HUES64 (cell line): Measurements from ENCODE around the gene PDZD2.
A peak's percentile ranks its signal among the peaks of the same experiment; 100 is the strongest.

Experiments
- H3K27ac ChIP-seq: 2 replicates; pipeline ENCODE4 v1.7.0; 2013; ENCODE audit warnings: low read depth, low read length, inconsistent platforms
- H3K27me3 ChIP-seq: 2 replicates; pipeline ENCODE4 v1.6.1; 2013; ENCODE audit warnings: mild to moderate bottlenecking, low read length; ENCODE audit not compliant: insufficient read depth
- H3K36me3 ChIP-seq: 2 replicates; pipeline ENCODE4 v1.6.1; 2013; ENCODE audit warnings: mild to moderate bottlenecking, low read length; ENCODE audit not compliant: insufficient read depth
- H3K4me1 ChIP-seq: 2 replicates; pipeline ENCODE4 v1.6.1; 2013; ENCODE audit warnings: mild to moderate bottlenecking, low read length, moderate library complexity; ENCODE audit not compliant: insufficient read depth
- H3K4me3 ChIP-seq: 2 replicates; pipeline ENCODE4 v1.5.1; 2013; ENCODE audit warnings: mild to moderate bottlenecking, low read length, moderate library complexity
- H3K9ac ChIP-seq: 2 replicates; pipeline ENCODE4 v1.6.1; 2013; ENCODE audit warnings: mild to moderate bottlenecking, low read depth, low read length
- H3K9me3 ChIP-seq: 2 replicates; pipeline ENCODE4 v1.6.1; 2013; ENCODE audit warnings: low read depth, low read length; ENCODE audit not compliant: insufficient read depth
- WGBS: fragments of 150-250, 120-280 bp; methylation state at CpG from one replicate; pipeline ENCODE4 v1.1.7; 2013; ENCODE audit warnings: missing lambda C conversion rate; 5-methylcytosine and 5-hydroxymethylcytosine counted together

The PDZD2 gene

DNA sequence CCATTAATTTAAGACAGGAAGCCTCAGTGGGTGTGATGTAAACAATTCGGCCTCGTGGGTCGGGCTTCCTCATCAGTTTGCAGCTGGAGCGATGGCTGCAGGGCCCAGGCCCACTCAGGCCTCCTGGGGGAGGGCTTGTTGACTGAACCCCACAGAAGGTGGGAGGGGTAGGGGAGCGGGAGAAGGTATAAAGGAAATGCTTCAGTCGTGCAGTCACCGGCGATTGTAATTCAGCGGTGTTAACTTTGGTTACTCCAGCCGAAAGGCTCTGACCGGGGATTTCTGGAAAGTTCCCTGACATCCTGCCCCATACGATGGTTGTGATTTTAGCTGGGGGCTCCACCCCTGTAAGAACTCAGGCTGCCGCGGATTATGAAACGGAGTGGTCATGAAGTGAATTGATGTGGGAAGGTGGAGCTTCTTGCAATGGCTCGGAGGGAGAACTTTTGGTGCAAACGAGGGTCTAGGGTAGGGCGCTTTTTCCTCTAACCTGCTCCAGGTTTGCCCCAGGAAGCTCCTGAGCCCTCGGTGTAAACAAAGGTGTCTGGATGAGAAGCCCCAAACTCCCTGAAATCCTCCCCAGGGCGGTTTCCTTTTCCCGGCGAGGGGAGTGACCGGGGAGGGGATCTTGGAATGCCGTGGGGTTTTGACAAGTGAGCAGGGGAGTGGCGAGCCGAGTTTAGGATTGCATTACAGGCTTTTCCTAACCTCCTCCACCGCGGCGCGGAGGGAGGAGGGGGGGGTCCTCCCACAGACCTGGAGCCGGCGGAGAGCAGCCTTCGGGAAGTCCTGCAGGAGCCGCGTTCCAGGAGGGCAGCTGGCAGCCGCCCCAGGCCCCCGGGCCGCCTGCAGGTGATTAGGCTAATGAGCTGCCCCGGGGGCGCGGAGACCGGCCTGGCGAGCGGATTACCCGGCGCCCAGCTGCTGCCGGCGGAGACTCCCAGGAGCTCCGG, 215.5 kb downstream of the PDZD2 start:
- no peaks in the 10 kb centered on the region; the same call in 1 of the 2 replicates for H3K36me3 ChIP-seq
- 1% methylated on average over 46 of the region's 49 CpGs for WGBS
- peaks cover 22% of the 10 kb centered on the region for H3K4me1 ChIP-seq
- peak overlapping the region; percentile 70 for H3K4me3 ChIP-seq
- no peaks in the 10 kb centered on the region for H3K27me3 ChIP-seq
- H3K9ac ChIP-seq, result peak overlapping the region; percentile 51
- H3K9me3 ChIP-seq, result peaks cover 8% of the 10 kb centered on the region; the same call in 1 of the 2 replicates
- H3K27ac ChIP-seq, result peak overlapping the region; percentile 89; the same call in 1 of the 2 replicates

DNA sequence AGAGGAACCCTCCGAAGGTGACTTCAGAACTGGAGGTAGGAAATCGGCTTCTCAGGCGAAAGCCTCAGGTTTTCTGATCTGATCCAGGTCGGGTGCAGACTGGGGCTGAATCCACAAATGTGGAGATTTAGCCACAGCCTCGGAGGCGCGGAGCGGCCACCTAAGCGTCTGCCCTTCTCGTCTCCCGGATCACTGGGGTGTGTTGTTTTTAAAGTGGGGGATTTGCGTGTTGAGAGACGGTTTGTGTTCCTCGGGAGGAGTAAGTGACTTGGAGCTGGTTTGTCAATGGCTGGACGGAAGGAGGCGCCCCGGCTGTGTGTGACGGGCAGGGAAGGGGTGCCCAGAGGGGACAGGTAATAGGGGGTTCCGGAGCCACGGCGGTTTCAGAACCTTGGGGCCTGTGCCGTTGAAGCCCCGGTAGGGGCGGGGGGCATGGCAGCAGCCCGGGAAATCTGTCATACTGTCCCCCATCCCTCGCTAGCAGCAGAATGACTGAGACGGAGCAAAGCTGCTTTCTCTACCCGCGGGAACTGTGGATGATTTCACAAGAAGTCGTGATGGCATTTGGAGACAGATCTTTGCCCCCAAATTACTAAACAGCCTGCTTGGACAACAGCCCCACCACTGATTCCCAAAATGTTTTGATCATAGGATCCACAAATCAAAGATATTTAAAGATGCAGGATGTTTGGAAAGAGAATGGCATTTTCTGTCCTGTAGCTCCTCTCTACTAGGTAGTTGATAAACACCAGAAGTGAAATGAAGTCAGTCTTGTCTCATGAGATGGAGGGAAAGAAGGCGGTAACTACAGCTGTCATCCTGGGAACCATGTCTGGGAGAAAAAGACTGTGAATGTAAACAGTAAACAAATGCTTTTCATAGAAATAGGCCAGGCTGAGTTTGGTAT, 216.5 kb downstream of the PDZD2 start:
- Histone ChIP-seq H3K9me3 (peaks cover 12% of the 10 kb centered on the region; the same call in 1 of the 2 replicates), H3K27me3 (no peaks in the 10 kb centered on the region), H3K4me1 (peaks cover 22% of the 10 kb centered on the region), H3K27ac (peak overlapping the region; percentile 89; the same call in 1 of the 2 replicates), H3K36me3 (no peaks in the 10 kb centered on the region; the same call in 1 of the 2 replicates), H3K4me3 (peak overlapping the region; percentile 70), H3K9ac (peak overlapping the region; percentile 51)
- 4% methylated on average over 31 of the region's 31 CpGs for WGBS

DNA sequence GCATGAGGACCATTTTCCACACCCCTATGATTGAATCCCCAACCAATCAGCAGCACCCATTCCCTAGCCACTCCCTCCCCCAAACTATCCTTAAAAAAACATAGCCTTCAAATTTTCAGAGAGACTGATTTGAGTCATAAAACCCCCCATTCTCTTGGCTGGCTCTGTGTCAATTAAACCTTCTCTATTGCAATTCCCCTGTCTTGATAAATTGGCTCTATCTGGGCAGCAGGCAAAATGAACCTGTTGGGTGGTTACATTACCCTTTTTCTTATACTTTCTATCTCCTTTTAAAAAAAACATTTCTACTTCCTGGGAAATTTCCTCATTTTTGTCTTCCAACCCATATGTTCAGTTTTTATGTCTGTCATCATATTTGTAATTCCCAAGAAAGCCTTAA, 220.2 kb downstream of the PDZD2 start:
- Histone ChIP-seq H3K9me3 (peaks cover 12% of the 10 kb centered on the region; the same call in 1 of the 2 replicates), H3K9ac (no peak overlapping the region), H3K36me3 (no peaks in the 10 kb centered on the region; the same call in none of the 2 replicates), H3K4me1 (peaks cover 22% of the 10 kb centered on the region), H3K4me3 (no peak overlapping the region), H3K27ac (no peak overlapping the region), H3K27me3 (no peaks in the 10 kb centered on the region)

DNA sequence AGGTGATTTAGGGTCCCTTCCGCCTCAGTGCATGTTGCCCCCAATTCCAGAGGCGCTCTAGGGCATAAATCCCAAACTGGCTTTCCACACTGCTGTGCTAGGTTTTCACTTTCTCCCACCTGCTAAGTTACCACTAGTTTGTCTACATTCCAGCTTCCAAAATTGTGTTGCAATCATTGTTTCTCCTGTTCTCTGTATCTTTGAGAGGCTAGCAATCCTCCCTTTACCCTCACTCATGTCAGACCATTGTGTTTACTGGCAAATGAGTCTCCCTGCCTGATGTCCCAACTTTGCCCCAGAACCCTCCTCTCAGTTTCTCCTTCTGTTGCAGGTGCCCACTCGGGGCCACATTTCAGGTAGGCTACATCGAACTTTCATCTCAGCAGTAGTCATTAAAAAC, 221.3 kb downstream of the PDZD2 start:
- Histone ChIP-seq H3K9me3 (peaks cover 12% of the 10 kb centered on the region; the same call in 1 of the 2 replicates), H3K4me1 (peaks cover 26% of the 10 kb centered on the region), H3K36me3 (no peaks in the 10 kb centered on the region; the same call in none of the 2 replicates), H3K9ac (no peak overlapping the region), H3K4me3 (no peak overlapping the region), H3K27ac (no peak overlapping the region), H3K27me3 (no peaks in the 10 kb centered on the region)
- WGBS, result 96% methylated on average over 4 of the region's 4 CpGs

DNA sequence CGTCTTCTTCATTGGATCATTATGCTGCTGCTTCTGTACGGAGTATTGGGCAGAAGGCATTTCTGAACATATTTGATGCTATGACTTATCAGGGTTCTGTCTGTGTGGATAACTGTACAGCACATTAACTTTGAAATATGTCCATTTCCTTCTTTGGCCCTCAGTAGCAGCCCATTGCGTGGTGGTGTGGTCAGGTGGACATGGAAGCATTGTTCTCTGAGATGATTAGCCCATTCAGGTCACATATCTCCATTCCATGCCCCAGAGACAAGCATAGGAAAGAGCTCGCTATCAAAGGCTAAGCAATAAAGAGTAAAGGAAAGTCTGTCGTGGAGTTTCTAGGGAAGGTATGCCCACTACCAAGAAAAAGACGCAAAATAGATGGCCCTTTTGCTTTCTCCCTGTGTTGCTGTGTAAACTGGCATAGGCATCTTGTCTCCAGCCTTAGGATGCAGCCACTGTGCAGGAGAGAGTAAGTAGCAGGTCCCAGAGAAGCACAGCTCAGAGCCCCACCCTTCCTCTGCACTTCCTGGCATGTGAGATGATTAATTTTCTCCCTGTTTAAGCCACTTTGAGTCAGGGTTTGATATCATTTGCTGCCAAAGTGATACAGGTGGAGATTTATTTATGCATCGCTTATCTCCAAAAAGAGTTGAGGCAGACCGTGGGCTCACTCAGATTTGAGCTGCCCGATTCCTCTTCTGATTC, 221.9 kb downstream of the PDZD2 start:
- H3K9ac ChIP-seq, result no peak overlapping the region

DNA sequence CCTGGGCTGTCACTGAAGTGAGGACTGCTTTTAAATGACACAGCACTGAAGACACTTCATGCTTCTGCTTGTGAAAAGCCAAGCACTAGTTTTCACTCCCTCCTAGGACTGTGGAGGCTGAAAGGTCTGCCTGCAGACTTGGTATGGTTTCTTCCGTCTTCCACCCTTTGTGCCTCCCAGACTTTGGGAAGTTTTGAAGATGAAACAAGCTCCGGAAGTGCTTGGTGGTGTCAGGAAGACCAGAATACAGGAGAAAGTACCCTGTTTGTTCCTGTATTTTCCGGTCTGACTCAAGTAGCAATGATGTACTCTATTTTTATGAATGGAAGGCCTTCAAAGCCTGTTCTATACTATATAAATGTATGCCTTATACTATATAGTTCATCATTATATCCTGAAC, 222.7 kb downstream of the PDZD2 start:
- Histone ChIP-seq H3K27me3 (no peaks in the 10 kb centered on the region), H3K4me1 (peaks cover 14% of the 10 kb centered on the region), H3K9me3 (peaks cover 12% of the 10 kb centered on the region; the same call in 1 of the 2 replicates), H3K36me3 (no peaks in the 10 kb centered on the region; the same call in none of the 2 replicates), H3K9ac (no peak overlapping the region), H3K27ac (no peak overlapping the region), H3K4me3 (no peak overlapping the region)
- WGBS, result 85% methylated on average over 3 of the region's 3 CpGs

More for the DNA sequence above, 221.9 kb downstream of the PDZD2 start:
- Histone ChIP-seq H3K4me3 (no peak overlapping the region), H3K27me3 (no peaks in the 10 kb centered on the region), H3K4me1 (peaks cover 21% of the 10 kb centered on the region), H3K27ac (no peak overlapping the region), H3K36me3 (no peaks in the 10 kb centered on the region; the same call in none of the 2 replicates), H3K9me3 (peaks cover 12% of the 10 kb centered on the region; the same call in 1 of the 2 replicates)
- 97% methylated on average over 9 of the region's 9 CpGs for WGBS

DNA sequence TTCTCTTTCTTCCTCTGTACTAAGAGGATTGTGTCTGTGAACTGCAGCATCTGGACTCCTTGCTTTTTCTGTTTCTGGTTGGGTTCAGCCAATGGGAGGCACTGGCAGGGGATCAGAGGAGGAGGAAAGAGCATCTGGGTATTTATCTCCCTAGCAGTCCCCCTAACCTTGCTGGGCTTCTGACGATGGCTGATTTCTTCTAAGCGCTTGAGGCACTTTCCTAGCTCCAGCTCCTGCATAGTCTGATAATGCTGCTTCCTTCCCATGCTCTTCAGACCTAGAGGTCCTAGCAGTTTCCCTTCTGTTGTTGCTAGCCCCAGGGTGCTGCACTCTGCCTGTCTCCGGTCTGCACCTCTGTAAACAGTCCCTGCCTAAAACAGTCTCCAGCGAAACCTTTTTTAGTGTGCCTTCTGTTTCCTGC, 225.1 kb downstream of the PDZD2 start:
- no peaks in the 10 kb centered on the region; the same call in none of the 2 replicates for H3K36me3 ChIP-seq
- H3K27me3 ChIP-seq, result no peaks in the 10 kb centered on the region

DNA sequence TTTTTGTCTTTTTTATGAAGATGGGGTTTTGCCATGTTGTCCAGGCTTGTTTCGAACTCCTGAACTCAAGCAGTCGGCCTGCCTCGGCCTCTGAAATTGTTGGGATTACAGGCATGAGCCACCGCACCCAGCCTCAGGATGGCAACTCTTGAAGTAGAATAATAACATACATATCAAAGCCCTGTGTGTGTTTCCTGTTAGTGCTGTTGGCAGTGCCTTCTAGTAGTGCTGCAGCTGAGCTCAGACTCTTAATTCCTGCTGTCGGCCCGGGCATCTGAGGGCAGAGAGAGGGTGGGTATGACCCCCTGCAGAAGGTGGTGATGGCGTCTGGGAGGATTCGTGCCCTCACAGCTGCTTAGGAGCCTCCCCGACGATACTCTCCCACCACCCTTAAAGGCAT, 227.2 kb downstream of the PDZD2 start:
- 91% methylated on average over 7 of the region's 10 CpGs for WGBS
- peaks cover 14% of the 10 kb centered on the region for H3K4me1 ChIP-seq

More for the DNA sequence above, 225.1 kb downstream of the PDZD2 start:
- peaks cover 14% of the 10 kb centered on the region for H3K4me1 ChIP-seq
- no peak overlapping the region for H3K4me3 ChIP-seq
- no peak overlapping the region for H3K9ac ChIP-seq
- WGBS, result 57% methylated on average over 4 of the region's 4 CpGs
- H3K27ac ChIP-seq, result no peak overlapping the region
- H3K9me3 ChIP-seq, result peaks cover 8% of the 10 kb centered on the region; the same call in 1 of the 2 replicates

DNA sequence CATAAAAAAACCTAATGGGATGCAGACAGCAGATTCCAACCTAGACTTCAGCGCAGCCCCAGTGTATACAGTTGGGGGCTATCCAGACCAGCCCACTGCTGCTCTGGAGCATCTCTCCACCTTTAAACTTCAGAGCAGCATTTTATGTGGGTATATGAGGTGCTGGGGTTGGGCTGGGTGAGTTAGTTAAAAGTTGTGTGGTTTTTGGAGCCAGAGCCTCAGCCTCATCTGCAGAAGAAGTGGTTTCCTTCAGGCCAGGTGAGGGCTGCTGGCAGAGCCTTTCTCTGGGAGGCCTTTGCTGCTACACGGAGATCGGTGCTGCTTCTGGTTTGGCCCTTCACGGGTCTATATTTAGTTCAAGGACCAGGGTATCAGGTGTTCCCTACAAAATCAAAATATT, 228.3 kb downstream of the PDZD2 start:
- Histone ChIP-seq H3K27ac (no peak overlapping the region), H3K27me3 (no peaks in the 10 kb centered on the region), H3K4me1 (peaks cover 14% of the 10 kb centered on the region), H3K4me3 (no peak overlapping the region), H3K9me3 (no peaks in the 10 kb centered on the region), H3K9ac (no peak overlapping the region), H3K36me3 (no peaks in the 10 kb centered on the region)
- WGBS, result 94% methylated on average over 4 of the region's 4 CpGs

More for the DNA sequence above, 227.2 kb downstream of the PDZD2 start:
- no peaks in the 10 kb centered on the region for H3K9me3 ChIP-seq
- no peak overlapping the region for H3K9ac ChIP-seq
- H3K27me3 ChIP-seq, result no peaks in the 10 kb centered on the region
- H3K4me3 ChIP-seq, result no peak overlapping the region
- no peaks in the 10 kb centered on the region; the same call in 1 of the 2 replicates for H3K36me3 ChIP-seq
- no peak overlapping the region for H3K27ac ChIP-seq

DNA sequence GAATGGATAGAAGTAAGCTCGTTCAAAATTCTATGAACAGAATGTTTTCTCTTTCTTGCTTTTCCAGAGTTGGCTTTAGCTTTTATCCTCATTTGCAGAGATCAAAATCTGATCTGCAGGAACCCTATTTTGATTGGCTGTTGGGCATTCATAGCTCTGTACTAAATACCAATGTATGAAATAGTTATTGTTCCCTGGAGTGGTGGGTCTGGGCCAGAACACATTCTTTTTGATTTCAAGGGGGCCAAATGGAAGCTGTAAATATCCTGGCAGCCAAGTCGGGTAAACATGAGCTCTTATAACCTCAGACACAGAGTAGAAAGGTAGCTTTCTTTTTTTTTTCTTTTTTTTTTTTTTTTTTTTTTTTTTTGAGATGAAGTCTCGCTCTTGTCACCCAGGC, 241.5 kb downstream of the PDZD2 start:
- WGBS, result 97% methylated on average over 2 of the region's 3 CpGs
- no peak overlapping the region for H3K4me3 ChIP-seq

More for the DNA sequence above, 241.5 kb downstream of the PDZD2 start:
- Histone ChIP-seq H3K4me1 (no peaks in the 10 kb centered on the region), H3K27ac (no peak overlapping the region), H3K36me3 (no peaks in the 10 kb centered on the region), H3K27me3 (no peaks in the 10 kb centered on the region), H3K9me3 (no peaks in the 10 kb centered on the region), H3K9ac (no peak overlapping the region)
